Osteoblast (primary cell): Measurements from ENCODE around the gene TMCC2. TPM values are rescaled to one million over a fixed set of nuclear protein-coding genes. Genes with fewer than 3 reads are reported as not detected.

ENCODE experiments used
- DNase-seq: peaks from one replicate; pipeline ENCODE4 v3.0.0; 2011; ENCODE audit warnings: low spot score, mixed read lengths; ENCODE audit not compliant: insufficient read length; ENCODE audit errors: missing footprints
- H2AFZ ChIP-seq: 2 replicates; pipeline ENCODE4 v1.6.0; 2011; ENCODE audit warnings: mild to moderate bottlenecking, low read length
- H3K27ac ChIP-seq: 2 replicates; pipeline ENCODE4 v1.5.1; 2011; ENCODE audit warnings: mild to moderate bottlenecking, low read depth, low read length, moderate library complexity
- H3K27me3 ChIP-seq: 2 replicates; pipeline ENCODE4 v1.6.0; 2012; ENCODE audit warnings: mild to moderate bottlenecking, control low read depth, inconsistent platforms, low read length, moderate library complexity; ENCODE audit not compliant: insufficient read depth
- H3K36me3 ChIP-seq: 2 replicates; pipeline ENCODE4 v1.5.1; 2011; ENCODE audit warnings: mild to moderate bottlenecking, low read length, control low read depth, moderate library complexity; ENCODE audit not compliant: insufficient read depth
- H3K4me1 ChIP-seq: 2 replicates; pipeline ENCODE4 v1.5.1; 2011; ENCODE audit warnings: mild to moderate bottlenecking, low read length, control low read depth, moderate library complexity; ENCODE audit not compliant: insufficient read depth
- H3K4me2 ChIP-seq: 2 replicates; pipeline ENCODE4 v1.6.0; 2011; ENCODE audit warnings: mild to moderate bottlenecking, low read length; ENCODE audit not compliant: insufficient read depth
- H3K4me3 ChIP-seq: fragments of 200-600 bp; sonication (generic); 3 replicates; pipeline ENCODE4 v1.5.1; 2012; ENCODE audit warnings: mild to moderate bottlenecking, low read length, inconsistent platforms; ENCODE audit not compliant: insufficient read depth
- H3K79me2 ChIP-seq: 2 replicates; pipeline ENCODE4 v1.6.0; 2012; ENCODE audit warnings: mild to moderate bottlenecking, low read length, control low read depth, inconsistent platforms; ENCODE audit not compliant: insufficient read depth
- H3K9me3 ChIP-seq: 2 replicates; pipeline ENCODE4 v1.5.1; 2011; ENCODE audit warnings: low read depth, low read length, control low read depth
- H4K20me1 ChIP-seq: 2 replicates; pipeline ENCODE4 v1.6.0; 2012; ENCODE audit warnings: mild to moderate bottlenecking, low read length, control low read depth; ENCODE audit not compliant: insufficient read depth
- CTCF ChIP-seq: IDR thresholded peaks from 2 replicates; pipeline ENCODE4 v1.5.1; 2011; ENCODE audit warnings: mild to moderate bottlenecking, low read depth, low read length, moderate library complexity; ENCODE audit errors: extremely low read depth
- total RNA-seq: library from RNA; depleted of rRNA; stranded (reverse); fragments of >200 nt; gene quantifications from 2 replicates; pipeline ENCODE4 v1.2.3, GENCODE V29; 2012

Gene TMCC2
- total RNA-seq, 1 donor = 1.8 TPM

DNA sequence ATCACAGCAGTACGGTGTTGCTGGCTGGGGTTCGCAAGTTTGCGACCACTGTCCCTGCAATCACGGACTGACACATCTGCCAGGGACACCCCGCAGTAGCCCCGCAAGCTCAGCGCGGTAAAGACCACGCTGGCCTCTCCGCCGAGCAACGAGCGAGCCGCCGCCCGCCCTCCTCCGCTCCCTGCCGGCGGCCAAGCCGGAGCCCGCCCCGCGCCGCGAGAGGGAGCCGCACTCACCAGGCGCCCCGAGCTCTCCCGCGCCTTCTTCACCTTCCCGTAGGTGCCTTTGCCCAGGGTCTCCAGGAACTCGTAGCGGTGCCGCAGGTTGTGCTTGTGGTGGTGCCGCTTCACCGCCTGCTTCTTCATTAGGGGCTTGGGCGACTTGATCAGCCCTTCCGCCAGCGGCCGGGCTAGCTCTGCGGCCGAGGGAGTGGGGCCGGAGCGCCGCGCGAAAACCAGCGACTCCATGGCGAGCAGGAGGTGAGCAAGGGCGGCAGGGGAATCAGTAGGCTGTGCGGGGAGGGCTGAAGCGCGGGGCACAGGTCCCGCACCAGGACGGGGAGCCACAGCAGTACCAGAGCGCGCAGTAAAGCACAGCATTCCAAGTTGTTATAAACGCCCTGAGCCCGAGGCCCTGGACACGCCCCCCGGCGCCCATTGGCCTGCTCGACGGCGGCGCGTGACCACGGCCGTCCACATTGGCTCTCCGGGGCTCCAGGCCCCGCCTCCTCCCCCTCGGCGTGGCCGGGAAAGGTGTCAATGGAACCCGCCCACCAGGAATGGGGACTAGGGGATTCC, 93.6 kb downstream of the TMCC2 start, which contains the start of gene NUAK2:
NUAK2 (minus strand) TSS at position 584 of the 797 bp plus-strand sequence; CDS start at position 467, 117 bp downstream.
- Histone ChIP-seq H3K4me1 (peaks cover 52% of the 10 kb centered on the region), H3K36me3 (no peaks in the 10 kb centered on the region), H3K4me3 (peak within 1 kb of the TSS; percentile 92), H3K9me3 (no peaks in the 10 kb centered on the region), H3K79me2 (peaks cover 51% of the 10 kb centered on the region), H3K4me2 (peak within 1 kb of the TSS; percentile 80), H2AFZ (peak within 1 kb of the TSS; percentile 80), H3K27ac (peak within 1 kb of the TSS; percentile 62), H4K20me1 (peaks cover 32% of the 10 kb centered on the region), H3K27me3 (no peaks in the 10 kb centered on the region)
- DNase-seq = peak; percentile 98
- peak; percentile 23 for TF ChIP-seq CTCF

- no peak overlapping the region for H2AFZ ChIP-seq
- H3K4me2 ChIP-seq = peak overlapping the region; percentile 80
- H4K20me1 ChIP-seq = peaks cover 26% of the 10 kb centered on the region
- H3K79me2 ChIP-seq = peaks cover 45% of the 10 kb centered on the region
- H3K9me3 ChIP-seq = no peaks in the 10 kb centered on the region
- peak overlapping the region; percentile 92 for H3K4me3 ChIP-seq
- no peak for DNase-seq
- H3K4me1 ChIP-seq = peaks cover 47% of the 10 kb centered on the region
- H3K27ac ChIP-seq = no peak overlapping the region
- no peaks in the 10 kb centered on the region for H3K27me3 ChIP-seq
- no peaks in the 10 kb centered on the region for H3K36me3 ChIP-seq
- TF ChIP-seq CTCF = no peak
Measured at GRCh38 chr1:205321959-205322283, 94.2 kb downstream of the TMCC2 start.

Other genes starting within 250 kb of the TMCC2 start
- under 0.01 TPM in 1 of 2 replicates, not detected in the other for gene CNTN2, start 184.7 kb upstream of the TMCC2 start, total RNA-seq
- 1.5 and 1.8 TPM in 2 replicates for gene TMEM81, start 143.5 kb upstream of the TMCC2 start, total RNA-seq
- 16.5 and 19.5 TPM in 2 replicates for gene RBBP5, start 106.0 kb upstream of the TMCC2 start, total RNA-seq
- gene DSTYK, start 16.2 kb upstream of the TMCC2 start, total RNA-seq = 16.5 and 18.1 TPM in 2 replicates
- gene NUAK2, start 93.8 kb downstream of the TMCC2 start, total RNA-seq = 2.7 and 3.6 TPM in 2 replicates
- not detected in 2 replicates for gene KLHDC8A, start 129.0 kb downstream of the TMCC2 start, total RNA-seq
- gene LEMD1, start 194.1 kb downstream of the TMCC2 start, total RNA-seq = not detected in 2 replicates
- gene BLACAT1, start 228.1 kb downstream of the TMCC2 start, total RNA-seq = not detected in 2 replicates